ENCODE results near the gene CCDC152.
A peak's percentile ranks its signal among the peaks of the same experiment; 100 is the strongest.
"Not testable (repeated sequence)": the region's sequence is repeated elsewhere in the genome, so short reads cannot be mapped to it uniquely, and the experiment has no call there.

Gene CCDC152, protein sequence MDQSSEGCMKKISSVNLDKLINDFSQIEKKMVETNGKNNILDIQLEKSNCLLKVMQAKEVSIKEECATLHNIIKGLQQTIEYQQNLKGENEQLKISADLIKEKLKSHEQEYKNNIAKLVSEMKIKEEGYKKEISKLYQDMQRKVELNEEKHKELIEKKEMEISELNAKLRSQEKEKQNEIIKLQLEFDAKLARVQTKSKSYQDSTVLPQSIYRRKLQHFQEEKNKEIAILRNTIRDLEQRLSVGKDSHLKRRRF

DNA sequence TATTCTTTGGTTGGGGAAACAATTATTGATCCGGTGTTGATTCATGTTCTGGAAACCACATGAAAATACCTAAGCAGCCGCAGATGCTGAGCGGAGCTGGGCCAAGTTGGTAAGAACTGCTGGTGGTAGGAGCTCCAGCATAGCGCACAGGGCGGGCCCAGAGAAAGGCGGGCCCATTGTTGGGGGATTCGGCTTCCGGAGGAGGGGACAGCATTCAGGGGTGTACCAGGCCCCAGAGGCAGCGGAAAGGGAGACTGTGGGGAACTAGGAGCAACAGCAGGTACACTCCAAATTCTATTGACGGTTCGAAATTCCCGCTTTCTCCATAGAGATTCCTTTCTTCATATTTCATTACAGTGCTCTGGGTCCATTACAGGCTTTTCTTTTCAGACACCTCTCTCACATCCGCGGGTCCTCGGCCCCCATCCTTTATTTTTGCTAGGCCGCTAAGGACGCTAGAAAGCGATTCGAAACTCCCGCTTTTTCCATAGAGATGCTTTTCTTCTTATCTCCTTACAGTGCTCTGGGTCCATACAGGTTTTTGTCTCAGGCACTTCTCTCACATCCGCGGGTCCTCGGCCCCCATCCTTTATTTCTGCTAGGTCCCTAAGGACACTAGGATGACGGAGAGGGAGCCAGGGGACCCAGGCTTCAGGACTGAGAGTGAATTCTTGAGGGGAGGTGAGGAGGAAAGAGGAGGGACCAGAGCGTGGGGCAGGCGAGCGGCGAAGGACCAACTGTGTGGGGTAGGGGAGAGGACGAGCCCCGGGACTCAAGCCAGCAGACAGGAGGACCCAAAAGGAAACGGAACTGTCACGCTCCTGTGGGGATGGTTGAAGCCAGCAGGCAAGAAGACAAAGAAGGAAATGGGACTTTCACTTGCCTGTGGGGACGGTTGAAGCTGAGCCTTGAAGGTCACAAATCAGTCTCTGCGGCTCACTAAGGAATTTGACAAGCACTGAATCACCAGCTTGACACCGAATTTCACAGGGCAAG lies at the start of gene CCDC152:
TSS of gene CCDC152 (plus strand) at position 213 of the 996 bp plus-strand sequence. CDS start 2,304 bp downstream, outside the sequence.
- no peak for DNase-seq

GRCh38 chr5:42715785-42716184 lies 40.8 kb upstream of the CCDC152 start:
- DNase-seq: peak; percentile 40

- DNase-seq: no peak
These were observed 38.0 kb upstream of the CCDC152 start for GRCh38 chr5:42718591-42718990.

DNA sequence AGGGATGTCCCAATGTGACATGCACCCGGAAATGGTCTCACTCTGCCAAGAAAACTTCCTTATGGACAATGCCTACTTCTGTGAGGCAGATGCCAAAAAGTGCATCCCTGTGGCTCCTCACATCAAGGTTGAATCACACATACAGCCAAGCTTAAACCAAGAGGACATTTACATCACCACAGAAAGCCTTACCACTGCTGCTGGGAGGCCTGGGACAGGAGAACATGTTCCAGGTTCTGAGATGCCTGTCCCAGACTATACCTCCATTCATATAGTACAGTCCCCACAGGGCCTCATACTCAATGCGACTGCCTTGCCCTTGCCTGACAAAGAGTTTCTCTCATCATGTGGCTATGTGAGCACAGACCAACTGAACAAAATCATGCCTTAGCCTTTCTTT lies 37.6 kb upstream of the CCDC152 start:
- DNase-seq: no peak

DNA sequence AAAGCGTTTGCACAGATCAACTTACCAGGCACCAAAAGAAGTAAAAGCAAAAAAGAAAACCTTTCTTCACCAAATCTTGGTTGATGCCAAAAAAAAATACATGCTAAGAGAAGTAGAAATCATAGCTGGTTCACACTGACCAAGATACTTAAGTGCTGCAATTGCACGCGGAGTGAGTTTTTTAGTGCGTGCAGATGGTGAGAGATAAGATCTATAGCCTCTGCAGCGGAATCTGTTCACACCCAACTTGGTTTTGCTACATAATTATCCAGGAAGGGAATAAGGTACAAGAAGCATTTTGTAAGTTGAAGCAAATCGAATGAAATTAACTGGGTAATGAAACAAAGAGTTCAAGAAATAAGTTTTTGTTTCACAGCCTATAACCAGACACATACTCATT lies 36.4 kb upstream of the CCDC152 start:
- DNase-seq: no peak

- DNase-seq: no peak
These were observed 35.1 kb upstream of the CCDC152 start for GRCh38 chr5:42721484-42721883.

- not testable (repeated sequence) for DNase-seq
These were observed 22.0 kb upstream of the CCDC152 start for GRCh38 chr5:42734531-42735058.

DNA sequence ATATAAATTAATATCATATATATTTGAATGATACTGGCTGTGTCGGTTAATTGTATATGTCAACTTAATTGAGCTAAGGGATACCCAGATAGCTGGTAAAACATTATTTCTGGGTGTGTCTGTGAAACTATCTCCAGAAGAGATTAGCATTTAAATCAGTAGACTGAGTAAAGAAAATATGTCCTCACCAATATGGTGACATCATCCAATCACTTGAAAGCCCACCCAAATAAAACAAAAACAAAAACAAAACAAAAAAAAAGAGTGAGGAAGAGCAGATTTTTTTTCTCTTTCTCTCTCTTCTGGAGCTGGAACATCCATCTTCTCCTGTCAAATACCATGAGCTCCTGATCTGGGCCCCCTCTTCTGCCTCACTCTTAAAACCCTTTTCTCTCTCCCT lies 15.7 kb upstream of the CCDC152 start:
- no peak for DNase-seq

GRCh38 chr5:42745426-42745825 lies 11.2 kb upstream of the CCDC152 start:
- no peak for DNase-seq

DNA sequence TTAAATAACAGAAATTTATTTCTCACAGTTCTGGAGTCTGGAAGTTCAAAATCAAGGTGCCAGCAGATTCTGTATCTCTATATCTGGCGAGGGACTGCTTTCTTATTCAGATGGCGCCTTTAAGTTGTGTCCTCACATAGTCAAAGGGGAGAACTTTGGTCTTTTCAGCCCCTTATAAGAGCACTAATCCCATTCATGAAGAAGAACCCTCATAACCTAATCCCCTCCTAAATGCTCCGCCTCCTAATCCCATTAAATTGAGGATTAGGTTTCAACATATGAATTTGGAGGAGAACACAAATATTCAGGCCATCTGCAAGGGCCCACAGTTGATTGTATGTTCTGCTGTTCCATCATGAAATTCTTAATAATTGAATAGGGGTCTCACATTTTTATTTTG lies 10.8 kb upstream of the CCDC152 start:
- no peak for DNase-seq

DNA sequence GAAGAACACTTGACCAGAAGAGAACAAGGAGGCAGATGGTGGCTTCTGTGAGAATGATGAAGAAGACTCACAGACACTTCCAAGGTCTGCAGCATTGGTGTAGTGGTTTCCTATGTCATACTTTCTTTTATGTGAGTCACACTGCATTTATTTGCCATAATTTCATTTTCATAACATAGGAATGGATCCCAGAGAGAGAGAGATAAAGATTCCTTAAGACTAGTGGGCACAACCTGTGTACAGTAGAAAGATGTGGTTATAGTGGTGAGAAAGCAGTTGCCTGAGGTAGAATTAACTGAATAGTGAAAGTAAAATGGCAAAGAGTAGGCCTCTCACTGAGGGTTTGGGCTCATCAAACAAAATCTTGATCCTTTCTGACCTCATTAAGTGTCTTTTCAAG lies 7.6 kb upstream of the CCDC152 start:
- DNase-seq: no peak

DNA sequence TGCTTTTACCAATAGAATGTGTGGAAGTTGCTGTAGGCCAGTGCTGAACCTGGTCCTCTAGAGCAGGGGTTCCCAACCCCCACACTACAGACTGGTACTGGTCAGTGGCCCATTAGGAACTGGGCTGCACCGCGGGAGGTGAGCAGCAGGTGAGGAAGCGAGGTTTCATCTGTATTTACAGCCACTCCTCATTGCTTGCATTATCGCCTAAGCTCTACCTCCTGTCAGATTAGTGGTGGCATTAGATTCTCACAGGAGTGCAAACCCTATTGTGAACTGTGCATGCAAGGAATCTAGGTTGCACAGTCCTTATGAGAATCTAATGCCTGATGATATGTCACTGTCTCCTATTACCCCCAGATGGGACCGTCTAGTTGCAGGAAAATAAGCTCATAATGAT lies 6.1 kb upstream of the CCDC152 start:
- DNase-seq: no peak

- DNase-seq: no peak
These were observed 5.6 kb upstream of the CCDC152 start for GRCh38 chr5:42751044-42751443.

GRCh38 chr5:42753099-42753498 lies 3.5 kb upstream of the CCDC152 start:
- no peak for DNase-seq

GRCh38 chr5:42759456-42759855 lies 2.8 kb downstream of the CCDC152 start:
- DNase-seq: no peak

- DNase-seq: no peak
These were observed 3.8 kb downstream of the CCDC152 start for GRCh38 chr5:42760426-42760825.

DNA sequence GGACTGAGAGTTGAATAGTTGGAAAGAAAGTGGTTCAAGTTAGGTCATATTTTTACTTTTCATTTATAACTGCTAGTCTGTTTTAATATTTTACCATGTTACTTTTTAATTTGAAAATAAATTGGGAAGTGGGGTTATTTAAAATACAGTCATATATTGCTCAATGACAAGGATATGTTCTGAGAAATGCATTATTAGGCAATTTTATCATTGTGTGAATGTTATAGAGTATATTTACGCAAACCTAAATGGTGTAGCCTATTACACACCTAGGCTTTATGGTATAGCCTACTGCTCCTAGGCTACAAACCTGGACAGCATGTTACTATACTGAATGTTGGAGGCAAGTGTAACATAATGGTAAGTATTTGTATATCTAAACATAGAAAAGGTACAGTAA lies 5.2 kb downstream of the CCDC152 start:
- no peak for DNase-seq

DNA sequence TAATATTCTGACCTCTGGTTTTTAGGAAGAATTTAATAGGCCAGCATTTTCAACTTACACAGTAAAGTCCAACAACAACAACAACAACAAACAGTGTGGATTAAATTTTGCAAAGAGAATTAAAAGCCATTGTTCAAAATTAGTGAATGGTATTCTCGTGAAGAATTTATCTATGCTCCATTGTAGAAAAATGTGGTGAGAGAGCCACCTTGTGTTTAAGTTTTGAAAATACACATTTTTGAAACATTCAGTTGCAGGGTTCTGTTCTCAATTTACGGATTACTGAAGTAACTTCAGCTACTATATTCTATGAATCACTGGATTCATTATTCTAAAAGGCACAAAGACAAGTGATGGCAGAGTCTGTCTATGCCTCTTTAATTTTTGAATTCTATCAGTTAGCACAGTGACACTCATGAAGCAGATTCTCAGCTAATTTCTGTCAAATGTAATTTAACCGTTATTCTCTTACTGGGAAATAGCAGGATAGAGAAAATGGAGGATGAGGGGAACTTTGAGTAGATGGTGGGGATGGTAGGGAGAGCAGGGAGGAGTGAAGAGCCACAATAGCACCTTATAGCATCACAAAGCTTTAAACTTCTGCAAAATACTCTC lies 11.0 kb downstream of the CCDC152 start:
- DNase-seq: peak; percentile 21

GRCh38 chr5:42768106-42768504 lies 11.5 kb downstream of the CCDC152 start:
- DNase-seq: no peak

DNA sequence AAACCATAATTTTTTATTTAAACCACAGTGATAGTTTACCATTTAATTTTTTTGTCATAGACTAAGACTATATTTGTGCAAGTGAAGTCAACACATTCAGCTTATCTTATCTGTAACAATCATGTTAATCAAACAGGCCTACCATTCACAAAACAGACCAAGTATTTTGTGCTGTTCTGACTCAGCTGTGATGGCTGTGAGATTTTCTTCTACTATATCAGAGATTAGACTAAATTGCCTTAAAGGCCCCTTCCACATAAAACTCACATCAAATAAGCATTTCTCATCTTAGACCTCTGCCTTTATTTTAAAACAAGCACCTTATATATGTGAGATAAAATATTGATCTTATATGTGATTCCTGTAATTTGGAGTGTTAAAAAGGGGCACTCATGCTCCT lies 13.4 kb downstream of the CCDC152 start:
- no peak for DNase-seq

GRCh38 chr5:42772265-42772993 lies 15.8 kb downstream of the CCDC152 start:
- DNase-seq: no peak

DNA sequence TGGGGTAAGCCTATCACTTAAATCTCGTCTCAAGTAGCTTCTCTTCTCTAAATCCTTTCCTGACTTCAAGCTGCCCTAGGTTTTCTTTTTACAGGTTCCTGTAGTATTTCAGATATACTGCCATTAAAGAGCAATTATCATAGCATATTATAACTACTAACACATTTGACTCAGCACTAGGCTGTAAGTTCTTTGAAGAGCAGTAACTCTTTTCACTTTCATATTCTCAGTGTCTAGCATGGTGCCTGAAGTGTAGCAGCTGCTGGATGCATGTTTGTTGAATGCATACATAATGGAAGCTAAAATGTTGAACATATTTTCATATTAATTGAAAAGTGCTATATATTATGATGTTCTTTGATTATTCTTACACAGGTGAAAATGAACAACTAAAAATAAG lies 22.5 kb downstream of the CCDC152 start:
- DNase-seq: no peak

- no peak for DNase-seq
These were observed 25.0 kb downstream of the CCDC152 start for GRCh38 chr5:42781584-42781983.
